SU-DHL-6 (cell line): ENCODE measurements around the gene VAV3.

Experiments used
- EZH2phosphoT487 ChIP-seq: fragments of 200-600 bp; sonication (generic), shearing (Covaris generic); conservative IDR thresholded peaks from 2 replicates; pipeline ENCODE4 v1.6.1; 2018; ENCODE audit warnings: mild to moderate bottlenecking, antibody characterized with exemption, low read length, moderate library complexity, mixed read lengths
- TF ChIP-seq, protein P1 (sequence below): fragments of 200-600 bp; sonication (generic); IDR thresholded peaks from one replicate; pipeline ENCODE4 v1.5.1; 2017; ENCODE audit warnings: antibody characterized with exemption, mild to moderate bottlenecking, low read length, moderate library complexity; ENCODE audit not compliant: insufficient read depth, poor library complexity, severe bottlenecking

DNA sequence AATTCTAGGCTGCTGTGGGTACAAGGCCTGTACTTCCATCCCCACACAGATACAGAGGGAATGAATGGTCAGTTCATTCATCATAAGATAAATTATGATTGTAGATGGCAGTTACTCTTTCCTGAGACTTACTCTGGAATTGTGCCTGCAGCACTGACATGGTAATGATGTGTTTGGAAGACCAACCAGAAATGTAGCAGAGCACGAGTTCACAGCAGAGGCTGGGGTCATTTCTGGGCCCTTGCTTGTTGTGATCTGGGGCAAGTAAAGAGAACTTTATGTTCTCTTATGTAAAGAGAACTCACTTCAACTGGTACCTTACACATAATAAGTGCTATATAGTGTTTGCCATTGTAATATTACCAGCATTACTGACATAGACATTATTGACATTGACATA, 412.2 kb downstream of the VAV3 start:
- TF ChIP-seq, protein P1, sequence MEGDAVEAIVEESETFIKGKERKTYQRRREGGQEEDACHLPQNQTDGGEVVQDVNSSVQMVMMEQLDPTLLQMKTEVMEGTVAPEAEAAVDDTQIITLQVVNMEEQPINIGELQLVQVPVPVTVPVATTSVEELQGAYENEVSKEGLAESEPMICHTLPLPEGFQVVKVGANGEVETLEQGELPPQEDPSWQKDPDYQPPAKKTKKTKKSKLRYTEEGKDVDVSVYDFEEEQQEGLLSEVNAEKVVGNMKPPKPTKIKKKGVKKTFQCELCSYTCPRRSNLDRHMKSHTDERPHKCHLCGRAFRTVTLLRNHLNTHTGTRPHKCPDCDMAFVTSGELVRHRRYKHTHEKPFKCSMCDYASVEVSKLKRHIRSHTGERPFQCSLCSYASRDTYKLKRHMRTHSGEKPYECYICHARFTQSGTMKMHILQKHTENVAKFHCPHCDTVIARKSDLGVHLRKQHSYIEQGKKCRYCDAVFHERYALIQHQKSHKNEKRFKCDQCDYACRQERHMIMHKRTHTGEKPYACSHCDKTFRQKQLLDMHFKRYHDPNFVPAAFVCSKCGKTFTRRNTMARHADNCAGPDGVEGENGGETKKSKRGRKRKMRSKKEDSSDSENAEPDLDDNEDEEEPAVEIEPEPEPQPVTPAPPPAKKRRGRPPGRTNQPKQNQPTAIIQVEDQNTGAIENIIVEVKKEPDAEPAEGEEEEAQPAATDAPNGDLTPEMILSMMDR: no peak
- TF ChIP-seq EZH2phosphoT487: no peak
